ENCODE measurements around the gene HIVEP3.

HIVEP3 gene

DNA sequence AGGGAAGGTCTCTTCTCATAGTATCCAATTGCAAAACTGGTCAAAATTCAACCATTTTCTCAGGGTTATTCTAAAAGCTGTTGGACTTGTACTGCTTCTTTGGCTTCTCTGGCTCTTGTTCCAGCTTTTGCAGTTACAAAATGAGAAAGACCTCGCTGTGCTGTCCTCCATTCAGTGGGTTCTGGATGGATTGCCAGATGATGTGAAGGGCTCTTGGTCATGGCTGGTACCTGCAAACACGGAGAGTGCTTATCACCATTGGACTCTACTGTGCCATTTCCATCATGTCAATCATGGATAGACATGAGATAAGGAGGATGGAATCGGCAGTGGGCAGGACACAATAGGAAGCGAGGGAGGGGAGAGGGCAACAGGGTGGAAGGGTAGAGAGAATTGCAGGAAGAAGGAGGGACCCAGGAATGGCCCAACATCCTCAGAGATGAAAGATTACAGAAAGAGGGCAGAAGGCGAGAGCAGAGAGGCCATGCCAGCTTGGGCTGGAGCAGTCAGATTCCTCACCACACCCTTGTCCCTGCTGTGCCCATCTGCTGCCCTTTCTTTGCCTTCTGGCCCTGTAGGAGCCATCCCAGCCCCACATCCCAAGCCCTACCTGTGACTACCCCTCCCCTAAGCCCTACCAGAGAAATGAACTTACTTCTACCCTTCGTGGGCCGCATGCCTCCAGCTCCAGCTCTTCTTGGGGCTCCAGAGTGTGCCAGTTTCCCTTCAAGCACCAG, 70.3 kb downstream of the HIVEP3 start:
- no peak for DNase-seq (ENCODE audit: low spot score)

GRCh38 chr1:41847733-41848132, 71.0 kb downstream of the HIVEP3 start:
- no peak for DNase-seq (ENCODE audit: low spot score)

DNA sequence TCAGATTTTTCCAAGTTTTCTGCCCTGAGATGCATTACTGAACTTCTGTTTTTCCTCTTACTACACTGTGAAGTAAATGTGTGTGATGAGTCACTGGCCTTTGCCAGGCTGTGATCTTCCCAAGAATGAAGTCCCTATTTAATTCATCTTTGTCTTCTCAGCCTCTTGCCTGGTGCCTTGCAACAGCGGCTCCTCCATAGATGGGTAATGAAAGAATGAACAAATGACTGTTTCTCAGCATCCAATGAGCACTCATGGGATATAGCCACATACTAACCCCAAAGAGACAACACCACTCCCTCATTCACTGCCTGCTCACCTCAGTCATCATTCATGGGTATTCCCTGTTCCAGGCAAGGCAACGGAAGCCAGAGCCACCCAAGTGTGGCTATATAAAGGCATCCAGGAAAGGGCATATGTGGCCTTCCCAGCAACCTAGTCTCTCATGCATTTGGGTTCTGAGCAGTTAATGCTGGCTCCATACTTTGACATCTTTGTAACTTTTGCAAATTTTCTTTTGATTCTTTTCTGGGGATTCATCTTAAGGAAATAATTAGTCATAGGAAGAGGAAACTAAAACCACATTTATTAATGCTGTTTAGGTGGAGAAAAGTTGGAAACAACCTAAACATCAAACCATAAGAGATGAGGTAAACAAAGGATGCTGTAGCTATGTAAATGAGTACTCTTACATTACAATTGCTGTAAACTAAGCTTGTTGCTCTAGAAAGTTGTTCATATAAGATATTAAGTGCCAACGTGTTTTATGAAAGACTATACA, 71.9 kb downstream of the HIVEP3 start:
- no peak for DNase-seq (ENCODE audit: low spot score)

DNA sequence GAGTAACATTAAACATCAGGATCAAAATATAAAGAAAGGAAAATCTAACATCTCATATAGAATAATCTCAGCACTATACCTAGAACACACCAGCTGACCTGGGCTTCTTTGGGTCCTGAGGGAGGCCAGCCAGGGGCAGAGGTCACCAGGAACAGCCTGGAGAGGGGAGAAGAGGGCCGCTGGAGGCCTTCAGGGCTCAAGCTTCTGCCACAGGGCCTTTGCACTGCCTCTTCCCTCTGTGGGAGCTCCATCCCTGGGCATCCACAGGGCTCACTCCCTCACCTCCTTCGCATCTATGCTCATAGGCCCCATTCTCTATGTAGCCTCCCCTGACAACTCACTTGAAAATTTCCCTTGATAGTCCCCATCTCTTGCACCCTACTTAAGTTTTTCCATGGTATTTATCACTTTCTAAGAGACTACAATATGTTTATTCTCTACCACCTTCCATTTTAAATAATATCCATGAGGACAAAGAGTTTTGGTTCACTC, 73.9 kb downstream of the HIVEP3 start:
- no peak for DNase-seq (ENCODE audit: low spot score)

- DNase-seq (ENCODE audit: low spot score): no peak
Observed at GRCh38 chr1:41844255-41844654, 74.5 kb downstream of the HIVEP3 start.

DNA sequence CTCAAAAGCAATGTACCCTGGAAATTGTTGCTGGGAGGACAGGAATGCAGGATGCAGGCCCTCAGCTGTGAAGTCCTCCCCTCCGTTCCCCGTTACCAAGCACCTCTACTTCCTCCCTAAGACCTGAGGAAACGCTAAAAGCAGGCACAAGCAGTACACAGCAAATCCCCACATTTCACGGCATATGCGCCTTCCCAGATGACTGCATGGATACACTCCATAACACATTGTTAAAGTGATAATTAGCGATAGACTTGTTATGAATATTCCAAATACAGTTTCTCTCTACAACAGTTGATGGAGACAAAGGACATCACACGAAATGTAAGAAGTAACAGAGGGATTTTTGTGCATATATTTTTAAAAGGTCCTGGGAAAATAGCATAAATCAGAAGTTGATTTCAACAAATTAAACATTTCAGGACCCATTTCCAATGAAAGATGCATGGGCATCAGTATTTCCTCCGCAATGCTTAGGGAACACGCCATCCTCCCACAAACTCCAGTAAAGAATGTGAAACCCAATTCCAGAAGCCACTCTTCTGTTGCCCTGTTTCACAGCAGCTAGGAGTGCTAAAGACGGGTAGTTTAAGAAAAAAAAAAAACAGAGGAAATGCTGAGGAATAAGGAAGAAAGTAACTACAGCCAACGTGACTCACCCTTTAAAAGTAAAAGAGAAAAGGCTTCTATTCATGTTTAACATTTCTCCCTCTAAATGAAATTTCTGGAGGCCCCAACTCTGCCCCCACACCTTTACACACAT, 75.5 kb downstream of the HIVEP3 start:
- no peak for DNase-seq (ENCODE audit: low spot score)

DNA sequence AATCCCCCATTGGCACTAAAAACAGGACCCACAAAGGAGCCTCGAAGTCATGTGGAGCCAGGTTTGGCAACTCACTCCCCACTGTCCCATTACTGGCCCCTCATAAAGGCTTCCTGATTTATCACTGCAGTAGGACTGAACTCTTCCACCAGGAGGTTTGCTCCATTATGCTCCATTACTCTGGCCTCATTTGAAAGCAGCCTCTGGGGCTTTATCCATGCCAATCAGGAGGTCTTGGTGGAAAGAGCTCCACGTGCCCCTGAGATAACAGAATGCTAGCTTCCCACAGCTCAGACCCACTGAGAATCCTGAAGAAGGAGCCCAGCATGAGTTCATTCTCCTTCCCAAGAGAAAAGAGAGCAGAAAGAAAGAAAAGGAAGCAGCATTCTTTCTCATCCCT, 76.4 kb downstream of the HIVEP3 start:
- DNase-seq (ENCODE audit: low spot score): no peak

DNA sequence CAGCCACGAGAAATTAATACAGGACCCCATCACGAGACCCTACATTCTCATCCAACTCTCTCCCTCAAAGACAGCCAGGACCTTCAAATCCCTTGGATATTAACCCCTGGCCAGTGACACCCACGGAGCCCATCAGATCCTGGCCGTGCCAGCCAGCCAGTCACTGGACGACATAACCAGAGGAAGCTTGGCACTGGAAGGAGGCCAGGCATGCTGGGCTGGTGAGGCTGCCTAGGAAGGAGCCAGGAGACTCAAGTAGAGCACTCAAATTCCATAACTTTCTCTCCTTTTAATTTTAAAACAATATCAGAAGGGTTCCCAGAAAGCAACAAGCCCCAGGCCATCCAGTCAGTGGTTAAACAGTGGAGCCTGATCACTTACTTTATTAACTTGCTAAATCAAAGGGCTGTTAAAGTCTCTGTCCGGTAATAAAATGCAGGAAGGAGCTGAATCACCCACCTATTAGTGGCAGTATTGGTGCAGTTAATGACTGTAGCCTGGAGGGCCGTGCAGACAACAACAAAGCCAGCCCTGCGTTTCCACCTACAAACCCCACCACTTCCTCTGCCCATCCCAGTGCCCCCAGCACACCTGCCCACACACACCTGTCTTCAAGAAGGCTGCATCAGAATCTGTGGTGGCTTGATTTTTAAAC, 78.0 kb downstream of the HIVEP3 start:
- no peak for DNase-seq (ENCODE audit: low spot score)

GRCh38 chr1:41838266-41838665, 80.5 kb downstream of the HIVEP3 start:
- DNase-seq (ENCODE audit: low spot score): no peak

GRCh38 chr1:41837691-41838090, 81.0 kb downstream of the HIVEP3 start:
- no peak for DNase-seq (ENCODE audit: low spot score)

- no peak for DNase-seq (ENCODE audit: low spot score)
Observed at GRCh38 chr1:41835485-41835884, 83.2 kb downstream of the HIVEP3 start.

DNA sequence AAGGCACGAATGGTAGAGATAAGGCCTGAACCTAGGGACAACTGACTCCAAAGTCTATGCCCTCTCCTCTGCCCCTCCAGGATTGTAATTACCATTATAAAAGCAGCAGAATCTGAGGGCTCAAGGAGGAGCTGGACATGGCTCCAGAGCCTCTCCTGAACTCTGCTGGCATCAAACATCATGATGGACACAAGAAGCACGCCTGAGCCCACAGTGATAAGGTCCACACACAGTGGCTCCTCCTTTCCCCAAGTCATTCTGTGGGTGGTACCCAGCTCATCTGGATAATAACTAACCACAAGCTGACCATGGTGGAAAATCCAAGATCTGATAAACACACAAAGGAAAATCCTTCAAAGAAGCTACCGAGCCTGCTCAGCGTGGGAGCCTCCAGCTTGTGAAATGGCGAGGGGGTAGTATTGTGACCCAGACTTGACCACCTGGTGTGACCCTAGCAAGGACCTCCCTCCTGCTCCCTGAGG, 85.2 kb downstream of the HIVEP3 start:
- DNase-seq (ENCODE audit: low spot score): no peak

- peak; percentile 45 for DNase-seq (ENCODE audit: low spot score)
Observed at GRCh38 chr1:41830726-41831125, 88.0 kb downstream of the HIVEP3 start.

- DNase-seq (ENCODE audit: low spot score): no peak
Observed at GRCh38 chr1:41827991-41828570, 90.6 kb downstream of the HIVEP3 start.

- DNase-seq (ENCODE audit: low spot score): no peak
Observed at GRCh38 chr1:41823471-41823870, 95.3 kb downstream of the HIVEP3 start.

- DNase-seq (ENCODE audit: low spot score): no peak
Observed at GRCh38 chr1:41822866-41823265, 95.9 kb downstream of the HIVEP3 start.

GRCh38 chr1:41819843-41820242, 98.9 kb downstream of the HIVEP3 start:
- DNase-seq (ENCODE audit: low spot score): no peak

- no peak for DNase-seq (ENCODE audit: low spot score)
Observed at GRCh38 chr1:41819069-41819468, 99.7 kb downstream of the HIVEP3 start.

DNA sequence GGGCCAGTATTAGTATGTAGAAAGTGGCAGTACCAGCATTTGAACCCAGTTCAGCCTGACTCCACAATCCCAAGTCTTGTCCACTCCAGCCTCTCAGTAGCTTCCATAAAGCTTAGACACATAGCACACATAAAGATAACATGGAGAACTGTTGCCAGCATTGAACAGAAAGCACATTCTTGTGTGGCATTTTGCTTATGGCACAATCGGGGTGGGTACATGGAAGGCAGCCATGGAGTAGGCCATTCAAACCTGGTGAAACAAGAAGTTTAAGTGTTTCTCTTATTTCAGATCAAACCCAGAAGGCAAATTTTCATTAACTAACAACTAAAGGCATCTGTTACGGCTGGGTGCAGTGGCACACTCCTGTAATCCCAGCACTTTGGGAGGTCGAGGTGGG, 102.7 kb downstream of the HIVEP3 start:
- DNase-seq (ENCODE audit: low spot score): no peak

DNA sequence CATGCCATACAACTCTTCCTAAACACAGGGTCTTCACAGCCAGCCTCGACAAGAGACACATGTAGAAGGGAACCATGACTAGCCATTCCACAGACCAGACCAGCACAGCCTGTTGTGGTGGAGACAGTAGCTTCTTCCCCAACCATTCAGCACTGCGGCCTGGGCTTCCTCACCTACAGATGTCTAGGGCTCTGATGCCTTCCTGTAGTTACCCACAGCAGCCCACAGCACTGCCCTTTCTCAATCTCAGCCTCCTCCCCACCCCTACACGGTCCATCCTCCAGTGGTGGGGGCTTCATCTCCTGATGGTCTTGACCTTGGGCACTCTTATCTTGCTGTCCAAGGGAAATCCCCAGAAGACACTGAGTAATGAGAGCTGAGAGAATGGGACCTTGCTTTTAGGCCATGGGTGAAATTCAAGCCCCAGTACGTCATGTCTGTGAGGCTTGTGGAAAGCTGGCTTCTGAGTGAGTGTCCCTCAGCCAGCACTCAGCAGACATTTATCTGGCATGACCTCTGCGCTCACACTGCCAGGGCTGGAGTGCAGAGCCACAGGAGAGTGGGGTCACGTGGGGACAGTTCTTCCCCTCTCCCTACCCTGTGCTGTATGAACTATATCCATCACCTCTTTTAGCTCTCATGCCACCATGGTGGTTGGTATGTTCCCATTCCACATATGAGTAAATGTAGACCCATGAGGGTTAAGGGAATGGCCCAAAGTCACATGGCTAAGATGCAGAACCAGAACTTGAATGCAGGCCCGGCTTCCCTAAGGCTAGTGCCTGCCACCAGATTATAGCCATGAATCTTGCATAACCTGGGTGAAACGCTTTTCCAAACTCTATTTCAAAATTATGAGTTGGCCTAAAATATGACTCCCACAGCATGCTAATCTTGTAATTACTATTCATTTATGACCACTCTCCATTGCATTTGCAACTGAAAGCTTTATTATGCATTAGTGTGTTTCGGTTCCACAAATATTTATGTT, 104.7 kb downstream of the HIVEP3 start:
- no peak for DNase-seq (ENCODE audit: low spot score)
